Rectal smooth muscle tissue (tissue), 1 donor: Measurements from ENCODE around the gene GSG1L.

Experiments used
- H3K27ac ChIP-seq: one replicate; pipeline ENCODE4 v1.7.0; 2013; ENCODE audit warnings: low read depth, low read length, inconsistent platforms
- H3K27me3 ChIP-seq: one replicate; pipeline ENCODE4 v1.7.0; 2013; ENCODE audit warnings: low read length; ENCODE audit not compliant: control insufficient read depth, insufficient read depth
- H3K36me3 ChIP-seq: one replicate; pipeline ENCODE4 v1.7.0; 2013; ENCODE audit warnings: low read length; ENCODE audit not compliant: control insufficient read depth, insufficient read depth
- H3K4me1 ChIP-seq: one replicate; pipeline ENCODE4 v1.7.0; 2013; ENCODE audit warnings: low read length; ENCODE audit not compliant: control insufficient read depth, insufficient read depth
- H3K4me3 ChIP-seq: one replicate; pipeline ENCODE4 v1.7.0; 2013; ENCODE audit warnings: low read length
- H3K9ac ChIP-seq: one replicate; pipeline ENCODE4 v1.7.0; 2013; ENCODE audit warnings: low read length

The GSG1L gene

GRCh38 chr16:27839419-27839818 lies 224.1 kb downstream of the GSG1L start:
- Histone ChIP-seq H3K4me3 (no peak overlapping the region), H3K4me1 (no peaks in the 10 kb centered on the region), H3K27ac (no peak overlapping the region), H3K36me3 (no peaks in the 10 kb centered on the region), H3K9ac (no peak overlapping the region), H3K27me3 (no peaks in the 10 kb centered on the region)

GRCh38 chr16:27838536-27839175 lies 224.9 kb downstream of the GSG1L start:
- Histone ChIP-seq H3K36me3 (no peaks in the 10 kb centered on the region), H3K27ac (no peak overlapping the region), H3K9ac (no peak overlapping the region), H3K4me1 (no peaks in the 10 kb centered on the region), H3K27me3 (no peaks in the 10 kb centered on the region), H3K4me3 (no peak overlapping the region)

- no peak overlapping the region for H3K27ac ChIP-seq
- no peak overlapping the region for H3K4me3 ChIP-seq
- H3K4me1 ChIP-seq = no peaks in the 10 kb centered on the region
- H3K27me3 ChIP-seq = no peaks in the 10 kb centered on the region
- no peak overlapping the region for H3K9ac ChIP-seq
- no peaks in the 10 kb centered on the region for H3K36me3 ChIP-seq
Measured at GRCh38 chr16:27829975-27830374, 233.5 kb downstream of the GSG1L start.

GRCh38 chr16:27828671-27829070 lies 234.8 kb downstream of the GSG1L start:
- H3K4me1 ChIP-seq = no peaks in the 10 kb centered on the region
- H3K4me3 ChIP-seq = no peak overlapping the region
- H3K36me3 ChIP-seq = no peaks in the 10 kb centered on the region
- no peaks in the 10 kb centered on the region for H3K27me3 ChIP-seq
- H3K27ac ChIP-seq = no peak overlapping the region
- no peak overlapping the region for H3K9ac ChIP-seq

GRCh38 chr16:27827765-27828164 lies 235.7 kb downstream of the GSG1L start:
- no peak overlapping the region for H3K27ac ChIP-seq
- H3K36me3 ChIP-seq = no peaks in the 10 kb centered on the region
- H3K9ac ChIP-seq = no peak overlapping the region
- no peak overlapping the region for H3K4me3 ChIP-seq
- no peaks in the 10 kb centered on the region for H3K4me1 ChIP-seq
- H3K27me3 ChIP-seq = no peaks in the 10 kb centered on the region

- no peaks in the 10 kb centered on the region for H3K4me1 ChIP-seq
- no peaks in the 10 kb centered on the region for H3K27me3 ChIP-seq
- no peak overlapping the region for H3K27ac ChIP-seq
- H3K4me3 ChIP-seq = no peak overlapping the region
- H3K36me3 ChIP-seq = no peaks in the 10 kb centered on the region
- no peak overlapping the region for H3K9ac ChIP-seq
Measured at GRCh38 chr16:27826893-27827289, 236.6 kb downstream of the GSG1L start.

- Histone ChIP-seq H3K27me3 (no peaks in the 10 kb centered on the region), H3K9ac (no peak overlapping the region), H3K4me1 (no peaks in the 10 kb centered on the region), H3K4me3 (no peak overlapping the region), H3K36me3 (no peaks in the 10 kb centered on the region), H3K27ac (no peak overlapping the region)
Measured at GRCh38 chr16:27826081-27826892, 237.2 kb downstream of the GSG1L start.

GRCh38 chr16:27824786-27825185 lies 238.7 kb downstream of the GSG1L start:
- Histone ChIP-seq H3K4me1 (no peaks in the 10 kb centered on the region), H3K9ac (no peak overlapping the region), H3K4me3 (no peak overlapping the region)

GRCh38 chr16:27824006-27824405 lies 239.5 kb downstream of the GSG1L start:
- H3K4me1 ChIP-seq = no peaks in the 10 kb centered on the region
- no peak overlapping the region for H3K9ac ChIP-seq
- H3K4me3 ChIP-seq = no peak overlapping the region
- H3K36me3 ChIP-seq = no peaks in the 10 kb centered on the region
- no peaks in the 10 kb centered on the region for H3K27me3 ChIP-seq
- no peak overlapping the region for H3K27ac ChIP-seq

More at GRCh38 chr16:27824786-27825185, 238.7 kb downstream of the GSG1L start:
- H3K36me3 ChIP-seq = no peaks in the 10 kb centered on the region
- no peak overlapping the region for H3K27ac ChIP-seq
- no peaks in the 10 kb centered on the region for H3K27me3 ChIP-seq

- Histone ChIP-seq H3K36me3 (no peaks in the 10 kb centered on the region), H3K9ac (no peak overlapping the region), H3K4me3 (no peak overlapping the region), H3K4me1 (no peaks in the 10 kb centered on the region), H3K27ac (no peak overlapping the region), H3K27me3 (no peaks in the 10 kb centered on the region)
Measured at GRCh38 chr16:27823421-27823820, 240.1 kb downstream of the GSG1L start.

- Histone ChIP-seq H3K36me3 (no peaks in the 10 kb centered on the region), H3K4me3 (no peak overlapping the region), H3K4me1 (no peaks in the 10 kb centered on the region), H3K27ac (no peak overlapping the region), H3K9ac (no peak overlapping the region), H3K27me3 (no peaks in the 10 kb centered on the region)
Measured at GRCh38 chr16:27822996-27823395, 240.5 kb downstream of the GSG1L start.

GRCh38 chr16:27822529-27822928 lies 241.0 kb downstream of the GSG1L start:
- Histone ChIP-seq H3K36me3 (no peaks in the 10 kb centered on the region), H3K27me3 (no peaks in the 10 kb centered on the region), H3K27ac (no peak overlapping the region), H3K9ac (no peak overlapping the region), H3K4me3 (no peak overlapping the region), H3K4me1 (no peaks in the 10 kb centered on the region)
